ENCODE measurements around the gene CYTH3.

The CYTH3 gene

GRCh38 chr7:6179620-6180343, 92.6 kb downstream of the CYTH3 start:
- no peaks in the 10 kb centered on the region for H3F3A ChIP-seq (ENCODE audit: insufficient read depth)
- TF ChIP-seq, protein P1, sequence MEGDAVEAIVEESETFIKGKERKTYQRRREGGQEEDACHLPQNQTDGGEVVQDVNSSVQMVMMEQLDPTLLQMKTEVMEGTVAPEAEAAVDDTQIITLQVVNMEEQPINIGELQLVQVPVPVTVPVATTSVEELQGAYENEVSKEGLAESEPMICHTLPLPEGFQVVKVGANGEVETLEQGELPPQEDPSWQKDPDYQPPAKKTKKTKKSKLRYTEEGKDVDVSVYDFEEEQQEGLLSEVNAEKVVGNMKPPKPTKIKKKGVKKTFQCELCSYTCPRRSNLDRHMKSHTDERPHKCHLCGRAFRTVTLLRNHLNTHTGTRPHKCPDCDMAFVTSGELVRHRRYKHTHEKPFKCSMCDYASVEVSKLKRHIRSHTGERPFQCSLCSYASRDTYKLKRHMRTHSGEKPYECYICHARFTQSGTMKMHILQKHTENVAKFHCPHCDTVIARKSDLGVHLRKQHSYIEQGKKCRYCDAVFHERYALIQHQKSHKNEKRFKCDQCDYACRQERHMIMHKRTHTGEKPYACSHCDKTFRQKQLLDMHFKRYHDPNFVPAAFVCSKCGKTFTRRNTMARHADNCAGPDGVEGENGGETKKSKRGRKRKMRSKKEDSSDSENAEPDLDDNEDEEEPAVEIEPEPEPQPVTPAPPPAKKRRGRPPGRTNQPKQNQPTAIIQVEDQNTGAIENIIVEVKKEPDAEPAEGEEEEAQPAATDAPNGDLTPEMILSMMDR (IDR thresholded peaks at IDR 0.05; ENCODE audit: insufficient read depth, low read length, poor library complexity, severe bottlenecking): no peak
- no peak for TF ChIP-seq EZH2phosphoT487 (conservative IDR thresholded peaks at IDR 0.05; ENCODE audit: low read length)
- H3K9ac ChIP-seq (ENCODE audit: low read length): no peak overlapping the region
- no peak overlapping the region for H3K27ac ChIP-seq (ENCODE audit: low read depth, low read length)
- no peaks in the 10 kb centered on the region for H3K79me2 ChIP-seq (ENCODE audit: insufficient read depth, low read length)
- H3K9me3 ChIP-seq (ENCODE audit: insufficient read depth, low read length): no peaks in the 10 kb centered on the region
- H4K20me1 ChIP-seq (ENCODE audit: low read depth, low read length): no peaks in the 10 kb centered on the region
- no peak overlapping the region for H2AFZ ChIP-seq (ENCODE audit: low read depth, low read length, severe bottlenecking)
- H3K27me3 ChIP-seq (ENCODE audit: low read length): no peaks in the 10 kb centered on the region
- H3K9me2 ChIP-seq (replicated peaks; ENCODE audit: insufficient read depth, low read length): no peaks in the 10 kb centered on the region
- H3K4me3 ChIP-seq (ENCODE audit: insufficient read depth, low read length, poor library complexity, severe bottlenecking): no peak overlapping the region
- no peaks in the 10 kb centered on the region for H3K36me3 ChIP-seq (ENCODE audit: low read length)
- H3K4me2 ChIP-seq (ENCODE audit: low read depth, low read length, poor library complexity, severe bottlenecking): no peak overlapping the region

DNA sequence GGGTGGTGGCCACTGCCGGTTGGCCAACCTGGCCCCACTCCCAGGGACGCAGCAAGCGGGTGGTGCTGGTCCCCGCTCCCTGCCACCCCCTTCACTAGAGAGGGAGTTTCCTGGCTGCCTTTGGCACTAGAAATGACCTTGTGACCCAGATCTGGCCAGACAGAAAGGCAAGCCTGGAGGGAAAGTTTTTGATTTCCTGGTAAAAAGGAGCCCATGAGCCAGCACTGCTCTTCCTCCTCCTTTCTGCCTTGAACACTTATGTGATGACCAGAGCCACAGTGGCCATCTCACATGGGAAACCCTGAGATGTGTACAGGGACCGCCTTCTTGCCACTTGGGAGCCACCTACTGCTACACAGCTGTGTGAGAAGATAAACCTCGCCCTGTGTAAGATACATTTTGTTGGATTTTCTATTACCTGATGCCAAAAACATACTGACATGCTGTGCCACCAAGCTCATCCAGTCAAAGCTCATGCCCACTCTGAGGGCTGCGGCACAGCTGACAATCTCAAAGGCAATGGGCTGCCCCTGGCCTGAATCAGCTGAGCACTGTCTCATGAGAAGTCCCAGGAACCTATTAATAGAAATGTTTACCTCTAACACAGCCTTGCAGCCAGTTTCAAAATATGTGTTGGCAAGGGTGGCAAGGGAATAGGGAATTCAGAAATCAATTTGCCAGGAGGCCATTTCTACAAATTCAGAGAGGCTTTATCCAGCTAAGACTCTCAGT, 94.0 kb downstream of the CYTH3 start:
- H2AFZ ChIP-seq (ENCODE audit: low read depth, low read length, severe bottlenecking): no peak overlapping the region
- H3K4me2 ChIP-seq (ENCODE audit: low read depth, low read length, poor library complexity, severe bottlenecking): no peak overlapping the region
- TF ChIP-seq, protein P1 (IDR thresholded peaks at IDR 0.05; ENCODE audit: insufficient read depth, low read length, poor library complexity, severe bottlenecking): no peak
- TF ChIP-seq EZH2phosphoT487 (conservative IDR thresholded peaks at IDR 0.05; ENCODE audit: low read length): no peak
- no peaks in the 10 kb centered on the region for H3K79me2 ChIP-seq (ENCODE audit: insufficient read depth, low read length)
- no peaks in the 10 kb centered on the region for H3K9me3 ChIP-seq (ENCODE audit: insufficient read depth, low read length)
- H3F3A ChIP-seq (ENCODE audit: insufficient read depth): no peaks in the 10 kb centered on the region
- H3K27me3 ChIP-seq (ENCODE audit: low read length): no peaks in the 10 kb centered on the region
- no peak overlapping the region for H3K9ac ChIP-seq (ENCODE audit: low read length)
- H3K4me3 ChIP-seq (ENCODE audit: insufficient read depth, low read length, poor library complexity, severe bottlenecking): no peak overlapping the region
- H3K27ac ChIP-seq (ENCODE audit: low read depth, low read length): no peak overlapping the region
- H3K9me2 ChIP-seq (replicated peaks; ENCODE audit: insufficient read depth, low read length): no peaks in the 10 kb centered on the region
- H3K36me3 ChIP-seq (ENCODE audit: low read length): no peaks in the 10 kb centered on the region
- no peaks in the 10 kb centered on the region for H4K20me1 ChIP-seq (ENCODE audit: low read depth, low read length)

- no peak overlapping the region for H3K27ac ChIP-seq (ENCODE audit: low read depth, low read length)
- no peak for TF ChIP-seq EZH2phosphoT487 (conservative IDR thresholded peaks at IDR 0.05; ENCODE audit: low read length)
- H3K9me2 ChIP-seq (replicated peaks; ENCODE audit: insufficient read depth, low read length): no peaks in the 10 kb centered on the region
- no peaks in the 10 kb centered on the region for H4K20me1 ChIP-seq (ENCODE audit: low read depth, low read length)
- H3K4me2 ChIP-seq (ENCODE audit: low read depth, low read length, poor library complexity, severe bottlenecking): no peak overlapping the region
- H3K36me3 ChIP-seq (ENCODE audit: low read length): no peaks in the 10 kb centered on the region
- H2AFZ ChIP-seq (ENCODE audit: low read depth, low read length, severe bottlenecking): no peak overlapping the region
- no peaks in the 10 kb centered on the region for H3K27me3 ChIP-seq (ENCODE audit: low read length)
- no peak overlapping the region for H3K4me3 ChIP-seq (ENCODE audit: insufficient read depth, low read length, poor library complexity, severe bottlenecking)
- no peak overlapping the region for H3K9ac ChIP-seq (ENCODE audit: low read length)
- no peaks in the 10 kb centered on the region for H3K9me3 ChIP-seq (ENCODE audit: insufficient read depth, low read length)
- no peaks in the 10 kb centered on the region for H3K79me2 ChIP-seq (ENCODE audit: insufficient read depth, low read length)
- no peaks in the 10 kb centered on the region for H3F3A ChIP-seq (ENCODE audit: insufficient read depth)
These were observed 96.8 kb downstream of the CYTH3 start for GRCh38 chr7:6175645-6176044.

GRCh38 chr7:6172910-6173295, 99.5 kb downstream of the CYTH3 start:
- no peak overlapping the region for H3K27ac ChIP-seq (ENCODE audit: low read depth, low read length)
- no peaks in the 10 kb centered on the region for H4K20me1 ChIP-seq (ENCODE audit: low read depth, low read length)
- no peaks in the 10 kb centered on the region for H3K9me3 ChIP-seq (ENCODE audit: insufficient read depth, low read length)
- H3K4me3 ChIP-seq (ENCODE audit: insufficient read depth, low read length, poor library complexity, severe bottlenecking): no peak overlapping the region
- no peaks in the 10 kb centered on the region for H3K36me3 ChIP-seq (ENCODE audit: low read length)
- H3K9ac ChIP-seq (ENCODE audit: low read length): no peak overlapping the region
- no peak overlapping the region for H3K4me2 ChIP-seq (ENCODE audit: low read depth, low read length, poor library complexity, severe bottlenecking)
- no peaks in the 10 kb centered on the region for H3F3A ChIP-seq (ENCODE audit: insufficient read depth)
- H3K79me2 ChIP-seq (ENCODE audit: insufficient read depth, low read length): no peaks in the 10 kb centered on the region
- TF ChIP-seq EZH2phosphoT487 (conservative IDR thresholded peaks at IDR 0.05; ENCODE audit: low read length): no peak
- TF ChIP-seq, protein P1 (IDR thresholded peaks at IDR 0.05; ENCODE audit: insufficient read depth, low read length, poor library complexity, severe bottlenecking): no peak
- no peaks in the 10 kb centered on the region for H3K9me2 ChIP-seq (replicated peaks; ENCODE audit: insufficient read depth, low read length)
- no peak overlapping the region for H2AFZ ChIP-seq (ENCODE audit: low read depth, low read length, severe bottlenecking)
- no peaks in the 10 kb centered on the region for H3K27me3 ChIP-seq (ENCODE audit: low read length)

Measured in SU-DHL-6 (cell line).